CD4-positive, CD25-positive, alpha-beta regulatory T cell (primary cell): ENCODE data around the gene HBEGF. TPM values are rescaled to one million over a fixed set of nuclear protein-coding genes. Genes with fewer than 3 reads are reported as not detected.

Experiments used
- ATAC-seq, 2 donors: fragments of 150-1000 bp; cut with Tn5 transposase; one replicate each; pipeline ENCODE4 v1.10.0; 2021; ENCODE audit warnings: low read depth in 2 of 2, moderate number of reproducible peaks in 2 of 2, moderate library complexity in 1 of 2
- DNase-seq, 3 donors: peaks; one replicate each; pipeline versions ENCODE4 v3.0.0 to v3.0.0-alpha.2; 2012 to 2022; ENCODE audit warnings: mixed read lengths in 1 of 3
- H3K27ac ChIP-seq: one replicate; pipeline ENCODE4 v1.7.0; 2013; ENCODE audit warnings: mild to moderate bottlenecking, low read length; ENCODE audit not compliant: insufficient read depth, poor library complexity, severe bottlenecking
- H3K27me3 ChIP-seq: one replicate; pipeline ENCODE4 v1.7.0; 2013; ENCODE audit warnings: low read length; ENCODE audit not compliant: control insufficient read depth, insufficient read depth
- H3K36me3 ChIP-seq: one replicate; pipeline ENCODE4 v1.7.0; 2013; ENCODE audit warnings: mild to moderate bottlenecking, low read length, moderate library complexity; ENCODE audit not compliant: control insufficient read depth, insufficient read depth
- H3K4me1 ChIP-seq: 2 replicates; pipeline ENCODE4 v1.7.0; 2013; ENCODE audit warnings: mild to moderate bottlenecking, low read length; ENCODE audit not compliant: insufficient read depth, control insufficient read depth, poor library complexity, severe bottlenecking
- H3K4me3 ChIP-seq: one replicate; pipeline ENCODE4 v1.7.0; 2013; ENCODE audit warnings: low read depth, mild to moderate bottlenecking, low read length, moderate library complexity
- H3K9me3 ChIP-seq, 2 experiments: 1 replicate in 1 of 2; 2 replicates in 1 of 2; pipeline ENCODE4 v1.7.0; 2013; ENCODE audit warnings: low read length in 2 of 2, mild to moderate bottlenecking in 1 of 2, moderate library complexity in 1 of 2; ENCODE audit not compliant: control insufficient read depth in 2 of 2
- H3K27ac Mint-ChIP-seq, 3 donors: one replicate each; pipeline ENCODE4 v1.8.0; 2020 to 2022; ENCODE audit warnings: mild to moderate bottlenecking in 3 of 3, mixed read lengths in 3 of 3, moderate library complexity in 2 of 3
- H3K27me3 Mint-ChIP-seq: one replicate; pipeline ENCODE4 v1.8.0; 2022; ENCODE audit warnings: mild to moderate bottlenecking, mixed read lengths
- H3K36me3 Mint-ChIP-seq: one replicate; pipeline ENCODE4 v1.8.0; 2020; ENCODE audit warnings: mixed read lengths
- H3K4me1 Mint-ChIP-seq, 4 donors: one replicate each; pipeline ENCODE4 v1.8.0; 2020 to 2022; ENCODE audit warnings: mixed read lengths in 4 of 4, mild to moderate bottlenecking in 1 of 4
- H3K4me3 Mint-ChIP-seq, 4 donors: one replicate each; pipeline ENCODE4 v1.8.0; 2020 to 2022; ENCODE audit warnings: mild to moderate bottlenecking in 4 of 4, mixed read lengths in 4 of 4, moderate library complexity in 3 of 4
- H3K9me3 Mint-ChIP-seq, 7 donors: one replicate each; pipeline ENCODE4 v1.8.0; 2020 to 2022; ENCODE audit warnings: mixed read lengths in 7 of 7, mild to moderate bottlenecking in 3 of 7, moderate library complexity in 2 of 7
- polyA plus RNA-seq, 4 donors: library from polyadenylated mRNA; unstranded; fragments of 300-500 nt; fragmentation: Illumina TruSeq; gene quantifications; one replicate each; pipeline ENCODE4 v1.2.3, GENCODE V29; 2021
- total RNA-seq: library from RNA; stranded (reverse); gene quantifications from one replicate; pipeline ENCODE4 v1.2.3, GENCODE V29; 2022

Gene HBEGF
- total and polyA plus RNA-seq, 5 donors from 2014 or later = 0.47 TPM; not detected in 4

GRCh38 chr5:140292212-140293036 lies 54.0 kb downstream of the HBEGF start:
- Mint-ChIP-seq H3K4me1 (peaks cover 41 to 54% (median 43%) of the 10 kb centered on the region in 4 donors), H3K36me3 (peaks cover 21% of the 10 kb centered on the region), H3K4me3 (no peak overlapping the region), H3K27ac (peak overlapping the region in 1 of 3 donors; percentile 33), H3K9me3 (no peaks in the 10 kb centered on the region), H3K27me3 (no peaks in the 10 kb centered on the region)
- Histone ChIP-seq H3K27ac (no peak overlapping the region), H3K36me3 (peaks cover 7% of the 10 kb centered on the region), H3K9me3 (no peaks in the 10 kb centered on the region), H3K4me3 (no peak overlapping the region), H3K4me1 (peaks cover 12% of the 10 kb centered on the region), H3K27me3 (no peaks in the 10 kb centered on the region)
- no peak for DNase-seq
- ATAC-seq = no peak

- H3K4me3 ChIP-seq = no peak overlapping the region
- no peaks in the 10 kb centered on the region for H3K27me3 ChIP-seq
- Mint-ChIP-seq H3K9me3 (no peaks in the 10 kb centered on the region), H3K36me3 (peaks cover 9% of the 10 kb centered on the region), H3K27me3 (no peaks in the 10 kb centered on the region), H3K27ac (no peak overlapping the region), H3K4me3 (no peak overlapping the region), H3K4me1 (peaks cover 20 to 39% (median 31%) of the 10 kb centered on the region in 4 donors)
- no peak for DNase-seq
- H3K4me1 ChIP-seq = no peaks in the 10 kb centered on the region
- no peaks in the 10 kb centered on the region for H3K9me3 ChIP-seq
- ATAC-seq = no peak
- H3K36me3 ChIP-seq = no peaks in the 10 kb centered on the region
- no peak overlapping the region for H3K27ac ChIP-seq
Measured at GRCh38 chr5:140287801-140288521, 58.4 kb downstream of the HBEGF start.

- Mint-ChIP-seq H3K9me3 (no peaks in the 10 kb centered on the region), H3K36me3 (peaks cover 9% of the 10 kb centered on the region), H3K4me1 (peaks cover 17 to 36% (median 28%) of the 10 kb centered on the region in 4 donors), H3K4me3 (no peak overlapping the region), H3K27ac (peak overlapping the region in 1 of 3 donors; percentile 6), H3K27me3 (no peaks in the 10 kb centered on the region)
- no peaks in the 10 kb centered on the region for H3K27me3 ChIP-seq
- H3K4me1 ChIP-seq = no peaks in the 10 kb centered on the region
- H3K4me3 ChIP-seq = no peak overlapping the region
- no peak overlapping the region for H3K27ac ChIP-seq
- H3K9me3 ChIP-seq = no peaks in the 10 kb centered on the region
- DNase-seq (no peak), ATAC-seq (no peak)
- no peaks in the 10 kb centered on the region for H3K36me3 ChIP-seq
Measured at GRCh38 chr5:140286424-140286823, 60.0 kb downstream of the HBEGF start.

GRCh38 chr5:140284013-140284412 lies 62.4 kb downstream of the HBEGF start:
- Mint-ChIP-seq H3K4me3 (no peak overlapping the region), H3K27ac (peak overlapping the region in 1 of 3 donors; percentile 15), H3K4me1 (peaks cover 12 to 23% (median 18%) of the 10 kb centered on the region in 4 donors), H3K36me3 (peaks cover 4% of the 10 kb centered on the region), H3K27me3 (no peaks in the 10 kb centered on the region), H3K9me3 (no peaks in the 10 kb centered on the region)
- ATAC-seq = no peak
- Histone ChIP-seq H3K36me3 (peaks cover 7% of the 10 kb centered on the region), H3K9me3 (no peaks in the 10 kb centered on the region), H3K4me3 (no peak overlapping the region), H3K27ac (no peak overlapping the region), H3K4me1 (no peaks in the 10 kb centered on the region), H3K27me3 (no peaks in the 10 kb centered on the region)
- no peak for DNase-seq

Other genes with a start within 250 kb of the HBEGF start
- 7.7 TPM for gene PURA, start 232.5 kb downstream of the HBEGF start, total RNA-seq
- gene PURA, start 232.5 kb downstream of the HBEGF start, polyA plus RNA-seq = 1 to 10 TPM; 2.3 to 4.1 (median 3.6) TPM
- 2.3 TPM for gene IGIP, start 220.7 kb downstream of the HBEGF start, total RNA-seq
- under 1 TPM in 3 of 4 donors, not detected in 1; 0.06 to 0.33 (median 0.28) TPM for gene IGIP, start 220.7 kb downstream of the HBEGF start, polyA plus RNA-seq
- 7.1 TPM for gene CYSTM1, start 171.4 kb downstream of the HBEGF start, total RNA-seq
- 10 to 100 TPM; 10.8 to 26.4 (median 15.1) TPM for gene CYSTM1, start 171.4 kb downstream of the HBEGF start, polyA plus RNA-seq
- gene PFDN1, start 43.5 kb downstream of the HBEGF start, total RNA-seq = 34.3 TPM
- gene PFDN1, start 43.5 kb downstream of the HBEGF start, polyA plus RNA-seq = 100 to 1,000 TPM; 107 to 152 (median 120) TPM
- not detected for gene SLC4A9, start 13.6 kb upstream of the HBEGF start, total RNA-seq
- not detected for gene SLC4A9, start 13.6 kb upstream of the HBEGF start, polyA plus RNA-seq
- 227 TPM for gene ANKHD1, start 55.2 kb upstream of the HBEGF start, total RNA-seq
- 10 to 100 TPM; 58.2 to 78.2 (median 64.6) TPM for gene ANKHD1, start 55.2 kb upstream of the HBEGF start, polyA plus RNA-seq
- gene EIF4EBP3, start 201.1 kb upstream of the HBEGF start, total RNA-seq = 11.8 TPM
- gene EIF4EBP3, start 201.1 kb upstream of the HBEGF start, polyA plus RNA-seq = 10 to 100 TPM; 28.4 to 44.7 (median 40.5) TPM
- gene SRA1, start 210.9 kb upstream of the HBEGF start, total RNA-seq = 38.9 TPM
- gene SRA1, start 210.9 kb upstream of the HBEGF start, polyA plus RNA-seq = 10 to 100 TPM; 36.6 to 44.3 (median 38.4) TPM
- 50.8 TPM for gene APBB3, start 218.0 kb upstream of the HBEGF start, total RNA-seq
- gene APBB3, start 218.0 kb upstream of the HBEGF start, polyA plus RNA-seq = 1 to 10 TPM; 3.4 to 5.2 (median 4.0) TPM
- 35.0 TPM for gene SLC35A4, start 218.2 kb upstream of the HBEGF start, total RNA-seq
- gene SLC35A4, start 218.2 kb upstream of the HBEGF start, polyA plus RNA-seq = 10 to 100 TPM; 69.3 to 89.5 (median 78.0) TPM